Stimulated activated CD8-positive, alpha-beta memory T cell treated with anti-CD3 and anti-CD28 coated beads, Interleukin-12 subunit alpha, Interleukin-12 subunit beta, amount 100 ng/mL, for 24 hours (primary cell): ENCODE measurements around the gene DNAH11.
"Not testable (repeated sequence)": the region's sequence is repeated elsewhere in the genome, so short reads cannot be mapped to it uniquely, and the experiment has no call there.

Experiments
- DNase-seq: peaks from one replicate; pipeline ENCODE4 v3.0.0-alpha.2; 2020; ENCODE audit errors: extremely low read depth

Gene DNAH11

GRCh38 chr7:21771906-21772610 is 229.2 kb downstream of the DNAH11 start:
- no peak for DNase-seq

GRCh38 chr7:21773326-21773725 is 230.5 kb downstream of the DNAH11 start:
- DNase-seq, result no peak

DNA sequence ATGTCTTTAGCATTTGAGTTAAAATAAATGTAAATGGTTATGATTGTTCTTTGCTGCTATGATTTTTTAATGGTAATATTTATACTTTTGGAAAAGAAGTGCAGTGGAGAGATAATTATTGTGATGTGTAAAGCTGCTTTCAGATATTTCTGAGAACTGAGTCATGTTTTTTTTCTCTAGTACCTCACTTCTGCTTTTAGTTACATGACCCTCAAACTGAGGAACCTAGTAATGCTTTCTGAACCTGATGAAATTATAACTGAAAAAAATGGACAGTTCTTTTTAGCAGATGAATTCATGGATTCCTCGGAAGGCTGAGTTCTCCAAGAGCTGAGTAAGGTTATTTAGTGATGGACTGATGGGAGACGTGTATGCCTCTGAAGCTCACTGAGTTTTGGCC is 235.1 kb downstream of the DNAH11 start:
- no peak for DNase-seq

GRCh38 chr7:21778953-21779352 is 236.1 kb downstream of the DNAH11 start:
- no peak for DNase-seq

GRCh38 chr7:21782996-21783395 is 240.2 kb downstream of the DNAH11 start:
- DNase-seq, result no peak

- DNase-seq, result no peak
Measured at GRCh38 chr7:21784989-21785388, 242.2 kb downstream of the DNAH11 start.

DNA sequence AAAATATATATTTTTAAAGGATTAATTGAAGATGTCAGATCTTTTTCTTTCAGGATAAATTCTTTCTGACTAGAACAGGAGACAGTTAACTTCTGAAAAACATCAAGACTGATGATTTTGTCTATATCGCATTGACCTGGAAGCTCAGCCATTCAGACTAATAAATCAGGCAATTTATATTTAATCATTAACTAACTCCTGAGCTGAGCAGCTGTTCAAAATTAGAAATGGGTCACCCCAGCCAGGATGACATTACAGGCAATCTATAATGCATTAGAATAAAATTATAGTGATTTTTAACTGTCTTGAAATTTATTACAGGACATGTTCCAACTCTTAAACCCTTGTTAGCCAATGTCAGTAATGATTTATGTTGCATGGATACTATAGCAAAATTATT is 263.0 kb downstream of the DNAH11 start:
- DNase-seq, result no peak

DNA sequence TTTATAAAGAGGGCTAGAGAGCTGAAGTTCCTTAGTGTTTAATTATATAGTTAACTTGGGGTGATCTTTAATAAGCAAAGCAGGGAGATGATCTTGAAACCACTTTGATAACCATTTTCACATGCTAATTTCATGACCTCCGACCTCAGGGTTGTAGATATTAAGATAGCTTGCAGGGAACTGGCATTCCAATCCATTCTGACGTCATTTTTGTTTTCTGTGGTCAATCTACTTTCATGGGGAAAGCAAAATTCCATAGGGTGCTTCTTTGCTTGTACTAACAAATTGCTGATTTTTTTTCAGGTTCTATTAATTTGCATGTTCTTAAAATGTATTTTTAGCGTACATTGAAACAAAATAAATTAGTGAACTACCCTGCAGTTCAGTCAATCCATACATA is 263.5 kb downstream of the DNAH11 start:
- DNase-seq, result no peak

- no peak for DNase-seq
Measured at GRCh38 chr7:21819048-21819447, 276.2 kb downstream of the DNAH11 start.

DNA sequence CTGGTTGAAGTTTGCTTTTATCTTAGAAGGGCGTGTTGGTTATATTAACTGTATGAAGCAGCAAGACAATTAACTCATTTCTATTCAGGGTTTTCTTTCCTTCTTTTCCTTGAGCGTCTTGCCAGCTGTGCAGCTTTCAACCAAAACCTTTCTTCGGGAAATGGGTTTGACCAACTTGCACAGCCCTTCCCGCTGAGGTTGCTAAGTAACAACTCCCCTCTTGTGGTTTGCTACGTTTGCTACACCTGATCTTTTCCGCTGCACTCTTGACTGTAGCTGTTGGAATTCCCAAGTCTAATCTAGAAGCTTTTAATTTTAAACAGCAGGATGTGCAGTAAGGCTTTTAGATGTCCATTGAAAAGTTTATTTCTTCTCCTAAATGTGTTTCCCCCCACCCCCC is 286.0 kb downstream of the DNAH11 start:
- no peak for DNase-seq

- no peak for DNase-seq
Measured at GRCh38 chr7:21829731-21830130, 286.9 kb downstream of the DNAH11 start.

GRCh38 chr7:21844742-21845141 is 301.9 kb downstream of the DNAH11 start:
- no peak for DNase-seq

- no peak for DNase-seq
Measured at GRCh38 chr7:21850531-21851285, 307.9 kb downstream of the DNAH11 start.

DNA sequence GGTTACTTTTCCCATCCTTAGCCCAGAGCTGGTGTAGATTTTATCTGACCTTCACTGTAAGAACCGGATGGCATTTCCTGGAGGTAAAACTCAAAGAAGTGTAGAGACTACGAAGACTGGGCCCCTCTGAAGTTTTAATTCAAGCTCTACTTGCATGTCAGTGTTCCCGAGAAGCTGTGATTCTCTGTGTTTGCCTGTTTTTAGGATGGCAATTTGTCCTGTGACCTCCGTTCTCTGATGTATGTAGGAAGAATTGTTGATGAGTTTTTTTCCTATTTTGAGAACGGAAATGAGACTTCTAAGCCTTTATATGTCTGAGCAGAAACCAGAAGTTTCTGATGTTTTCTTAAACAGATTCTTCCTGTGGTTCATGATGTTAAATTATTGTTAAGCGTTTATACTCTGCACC is 308.7 kb downstream of the DNAH11 start:
- DNase-seq, result no peak

GRCh38 chr7:21865631-21866204 is 322.9 kb downstream of the DNAH11 start:
- DNase-seq, result not testable (repeated sequence)

DNA sequence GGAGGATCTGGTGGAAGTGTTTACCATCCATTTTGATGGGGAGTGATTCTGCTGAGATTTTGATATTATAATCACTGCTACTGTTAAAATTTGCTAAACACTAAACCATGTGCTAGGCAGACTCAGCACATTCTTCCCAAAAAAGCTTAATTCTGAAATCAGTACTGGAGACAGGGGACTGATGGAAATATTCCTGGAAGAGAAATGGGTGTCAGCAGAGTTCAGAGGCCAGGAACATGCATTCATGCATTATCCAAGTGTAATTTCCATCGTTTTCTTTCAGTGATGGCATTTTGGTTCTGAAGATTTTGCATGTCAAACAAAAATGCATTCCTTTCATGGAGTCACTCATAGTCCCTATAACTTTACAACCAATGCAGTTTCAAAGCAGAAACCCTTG is 323.9 kb downstream of the DNAH11 start:
- no peak for DNase-seq

DNA sequence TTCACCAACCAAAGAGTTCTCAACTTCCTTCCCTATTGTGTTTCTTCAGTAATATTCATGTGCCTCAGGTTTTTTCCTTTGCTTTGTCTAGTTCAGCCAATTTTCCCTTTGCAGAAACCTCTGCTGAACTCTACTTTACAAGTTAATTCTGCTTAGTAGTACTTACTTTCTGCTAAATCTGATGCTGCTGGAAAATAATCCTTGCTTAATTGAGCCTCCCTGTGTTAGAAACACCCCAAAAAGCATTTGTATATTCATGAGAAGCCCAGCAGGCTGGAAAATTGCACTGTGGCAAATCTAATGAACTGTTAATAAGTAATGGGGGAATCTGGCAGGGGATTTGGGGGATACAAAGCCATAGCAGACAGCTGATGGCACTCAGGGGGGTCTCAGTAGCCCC is 324.4 kb downstream of the DNAH11 start:
- DNase-seq, result no peak

- DNase-seq, result no peak
Measured at GRCh38 chr7:21867816-21868575, 325.2 kb downstream of the DNAH11 start.

DNA sequence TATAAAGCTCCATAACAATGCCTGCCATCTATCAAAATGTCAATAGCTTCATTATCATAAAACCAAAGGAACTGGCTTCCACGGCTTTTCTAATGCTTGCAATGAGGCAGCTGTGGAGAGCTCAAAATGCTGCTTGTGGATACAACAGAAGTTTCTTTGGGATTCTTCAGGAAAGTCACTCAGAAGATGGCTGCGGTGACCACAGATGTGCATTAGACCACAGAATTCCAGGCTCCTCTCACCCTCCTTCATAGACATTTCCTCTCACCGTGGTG is 325.7 kb downstream of the DNAH11 start:
- no peak for DNase-seq

DNA sequence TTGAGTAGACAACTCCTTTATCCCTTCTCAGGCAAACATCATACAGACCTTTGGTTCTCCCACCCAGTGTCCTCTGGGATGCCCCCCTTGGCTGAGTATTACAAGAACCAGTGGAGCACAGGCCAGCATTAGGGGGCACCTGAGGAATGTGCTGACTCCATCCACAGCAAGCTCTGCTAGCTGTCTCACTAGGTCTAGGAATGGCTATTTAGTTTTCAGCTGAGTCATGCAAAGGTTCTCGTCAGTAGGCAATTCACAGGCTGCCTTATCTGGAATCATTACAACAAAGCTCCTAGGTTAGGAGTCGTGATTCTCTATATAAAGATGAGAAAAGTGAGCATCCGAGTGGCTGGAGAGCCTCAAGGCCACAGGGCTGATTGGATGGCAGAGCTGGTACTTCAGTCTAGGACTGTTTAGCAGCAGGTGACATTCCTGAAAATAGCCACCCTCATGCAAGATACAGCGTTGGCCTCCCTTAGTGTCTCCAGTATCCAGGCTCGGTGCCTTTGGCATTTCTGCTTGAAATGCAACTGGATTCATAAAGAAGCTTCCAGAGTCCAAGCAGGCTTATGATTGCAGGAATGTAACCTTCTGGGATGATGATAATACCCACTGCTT is 327.1 kb downstream of the DNAH11 start:
- DNase-seq, result no peak

- DNase-seq, result no peak
Measured at GRCh38 chr7:21883069-21883468, 340.2 kb downstream of the DNAH11 start.

GRCh38 chr7:21883501-21883900 is 340.7 kb downstream of the DNAH11 start:
- DNase-seq, result not testable (repeated sequence)
